ENCODE data around the gene IGSF6.

DNA sequence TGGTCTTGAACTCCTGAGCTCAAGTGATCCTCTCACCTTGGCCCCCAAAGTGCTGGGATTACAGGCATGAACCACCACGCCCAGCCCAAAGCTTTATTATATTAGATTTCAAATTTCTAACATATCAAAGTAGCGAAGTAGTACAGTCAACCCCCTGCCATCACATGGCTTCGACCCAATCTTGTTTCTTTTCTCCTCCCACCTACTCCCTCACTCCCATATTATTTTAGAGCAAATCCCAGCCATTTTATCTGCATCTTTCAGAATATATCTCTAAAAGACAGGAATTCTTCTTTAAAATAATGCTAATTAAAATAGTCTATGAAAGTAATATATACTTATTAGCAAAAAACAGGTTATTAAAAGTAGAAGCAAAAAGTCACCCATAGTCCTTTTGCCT lies 893 bp downstream of the IGSF6 start:
- no peak for TF ChIP-seq POLR2A (IDR thresholded peaks at IDR 0.05; ENCODE audit: low read length)
- no peak for TF ChIP-seq GATA1 (IDR thresholded peaks at IDR 0.05; ENCODE audit: low read depth, low read length)
